Measurements from ENCODE around the gene KRTAP29-1. TPM values are rescaled to one million over a fixed set of nuclear protein-coding genes. Genes with fewer than 3 reads are reported as not detected.

Gene KRTAP29-1
- total and polyA plus RNA-seq, 11 donors: not detected

DNA sequence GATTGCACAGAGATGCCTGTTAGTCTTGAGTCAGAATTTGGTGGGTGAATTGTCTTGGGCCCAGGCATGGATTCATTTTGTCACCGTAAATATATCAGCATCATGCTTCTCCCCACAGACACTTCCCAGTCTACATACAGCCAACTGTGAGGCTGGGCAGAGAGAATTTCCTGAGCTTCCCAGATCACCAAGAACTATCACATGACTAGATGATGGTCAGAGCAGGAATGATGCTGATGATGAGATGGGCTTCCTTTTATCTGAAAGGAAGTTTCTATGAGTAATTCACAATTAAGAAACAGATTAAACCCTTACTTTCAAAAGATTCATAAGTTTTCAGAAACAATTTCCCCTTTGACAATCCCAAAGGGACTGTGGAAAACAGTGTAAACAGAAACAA, 47.8 kb downstream of the KRTAP29-1 start:
- no peaks in the 10 kb centered on the region for H3K4me1 ChIP-seq
- no peaks in the 10 kb centered on the region for H3K9me3 ChIP-seq
- H3K36me3 ChIP-seq: no peaks in the 10 kb centered on the region
- TF ChIP-seq, protein P1, sequence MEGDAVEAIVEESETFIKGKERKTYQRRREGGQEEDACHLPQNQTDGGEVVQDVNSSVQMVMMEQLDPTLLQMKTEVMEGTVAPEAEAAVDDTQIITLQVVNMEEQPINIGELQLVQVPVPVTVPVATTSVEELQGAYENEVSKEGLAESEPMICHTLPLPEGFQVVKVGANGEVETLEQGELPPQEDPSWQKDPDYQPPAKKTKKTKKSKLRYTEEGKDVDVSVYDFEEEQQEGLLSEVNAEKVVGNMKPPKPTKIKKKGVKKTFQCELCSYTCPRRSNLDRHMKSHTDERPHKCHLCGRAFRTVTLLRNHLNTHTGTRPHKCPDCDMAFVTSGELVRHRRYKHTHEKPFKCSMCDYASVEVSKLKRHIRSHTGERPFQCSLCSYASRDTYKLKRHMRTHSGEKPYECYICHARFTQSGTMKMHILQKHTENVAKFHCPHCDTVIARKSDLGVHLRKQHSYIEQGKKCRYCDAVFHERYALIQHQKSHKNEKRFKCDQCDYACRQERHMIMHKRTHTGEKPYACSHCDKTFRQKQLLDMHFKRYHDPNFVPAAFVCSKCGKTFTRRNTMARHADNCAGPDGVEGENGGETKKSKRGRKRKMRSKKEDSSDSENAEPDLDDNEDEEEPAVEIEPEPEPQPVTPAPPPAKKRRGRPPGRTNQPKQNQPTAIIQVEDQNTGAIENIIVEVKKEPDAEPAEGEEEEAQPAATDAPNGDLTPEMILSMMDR (IDR thresholded peaks at IDR 0.05): no peak
- TF ChIP-seq POLR2A (IDR thresholded peaks at IDR 0.05): no peak
- WGBS, 4 donors: 2 to 56% (median 31%) methylated on average over 1 of the region's 1 CpG
- DNase-seq: no peak
- peaks cover 0 to 68% (median 12%) of the 10 kb centered on the region in 9 donors for H3K27me3 ChIP-seq
- intact Hi-C loops (cut with DNase I): no loop called here
- no peak for ATAC-seq
- H3K4me3 ChIP-seq: no peak overlapping the region
- no peak overlapping the region for H3K27ac ChIP-seq

Other genes starting within 250 kb of the KRTAP29-1 start
Only the 30 nearest of the 37 such genes appear.
- not detected for gene KRTAP4-16, start 200.6 kb downstream of the KRTAP29-1 start, total RNA-seq
- gene KRTAP4-16, start 200.6 kb downstream of the KRTAP29-1 start, polyA plus RNA-seq: not detected
- not detected for gene KRTAP4-9, start 197.5 kb downstream of the KRTAP29-1 start, total RNA-seq
- not detected for gene KRTAP4-9, start 197.5 kb downstream of the KRTAP29-1 start, polyA plus RNA-seq
- gene KRTAP4-11, start 184.5 kb downstream of the KRTAP29-1 start, total RNA-seq: not detected
- gene KRTAP4-11, start 184.5 kb downstream of the KRTAP29-1 start, polyA plus RNA-seq: not detected
- not detected for gene KRTAP4-12, start 178.7 kb downstream of the KRTAP29-1 start, total RNA-seq
- not detected for gene KRTAP4-12, start 178.7 kb downstream of the KRTAP29-1 start, polyA plus RNA-seq
- gene KRTAP4-6, start 162.3 kb downstream of the KRTAP29-1 start, total RNA-seq: not detected
- gene KRTAP4-6, start 162.3 kb downstream of the KRTAP29-1 start, polyA plus RNA-seq: not detected
- not detected for gene KRTAP4-5, start 153.0 kb downstream of the KRTAP29-1 start, total RNA-seq
- gene KRTAP4-5, start 153.0 kb downstream of the KRTAP29-1 start, polyA plus RNA-seq: not detected
- gene KRTAP4-4, start 142.1 kb downstream of the KRTAP29-1 start, total RNA-seq: not detected
- gene KRTAP4-4, start 142.1 kb downstream of the KRTAP29-1 start, polyA plus RNA-seq: not detected
- not detected for gene KRTAP4-3, start 134.6 kb downstream of the KRTAP29-1 start, total RNA-seq
- not detected for gene KRTAP4-3, start 134.6 kb downstream of the KRTAP29-1 start, polyA plus RNA-seq
- not detected for gene KRTAP4-2, start 124.6 kb downstream of the KRTAP29-1 start, total RNA-seq
- not detected for gene KRTAP4-2, start 124.6 kb downstream of the KRTAP29-1 start, polyA plus RNA-seq
- not detected for gene KRTAP4-1, start 117.9 kb downstream of the KRTAP29-1 start, total RNA-seq
- gene KRTAP4-1, start 117.9 kb downstream of the KRTAP29-1 start, polyA plus RNA-seq: not detected
- not detected for gene KRTAP9-1, start 113.0 kb downstream of the KRTAP29-1 start, total RNA-seq
- not detected for gene KRTAP9-1, start 113.0 kb downstream of the KRTAP29-1 start, polyA plus RNA-seq
- not detected for gene KRTAP9-2, start 76.2 kb downstream of the KRTAP29-1 start, total RNA-seq
- not detected for gene KRTAP9-2, start 76.2 kb downstream of the KRTAP29-1 start, polyA plus RNA-seq
- not detected for gene KRTAP9-3, start 70.4 kb downstream of the KRTAP29-1 start, total RNA-seq
- gene KRTAP9-3, start 70.4 kb downstream of the KRTAP29-1 start, polyA plus RNA-seq: not detected
- gene KRTAP9-8, start 64.9 kb downstream of the KRTAP29-1 start, total RNA-seq: not detected
- gene KRTAP9-8, start 64.9 kb downstream of the KRTAP29-1 start, polyA plus RNA-seq: not detected
- gene KRTAP9-4, start 53.2 kb downstream of the KRTAP29-1 start, total RNA-seq: not detected
- gene KRTAP9-4, start 53.2 kb downstream of the KRTAP29-1 start, polyA plus RNA-seq: not detected
- not detected for gene KRTAP9-9, start 47.5 kb downstream of the KRTAP29-1 start, total RNA-seq
- not detected for gene KRTAP9-9, start 47.5 kb downstream of the KRTAP29-1 start, polyA plus RNA-seq
- gene KRTAP9-6, start 37.5 kb downstream of the KRTAP29-1 start, total RNA-seq: not detected
- not detected for gene KRTAP9-6, start 37.5 kb downstream of the KRTAP29-1 start, polyA plus RNA-seq
- not detected for gene KRTAP9-7, start 27.2 kb downstream of the KRTAP29-1 start, total RNA-seq
- not detected for gene KRTAP9-7, start 27.2 kb downstream of the KRTAP29-1 start, polyA plus RNA-seq
- gene KRTAP16-1, start 6.5 kb upstream of the KRTAP29-1 start, total RNA-seq: not detected
- not detected for gene KRTAP16-1, start 6.5 kb upstream of the KRTAP29-1 start, polyA plus RNA-seq
- gene KRTAP17-1, start 12.9 kb upstream of the KRTAP29-1 start, total RNA-seq: not detected
- gene KRTAP17-1, start 12.9 kb upstream of the KRTAP29-1 start, polyA plus RNA-seq: not detected
- not detected for gene KRT33A, start 48.0 kb upstream of the KRTAP29-1 start, total RNA-seq
- not detected for gene KRT33A, start 48.0 kb upstream of the KRTAP29-1 start, polyA plus RNA-seq
- not detected for gene KRT33B, start 67.0 kb upstream of the KRTAP29-1 start, total RNA-seq
- not detected for gene KRT33B, start 67.0 kb upstream of the KRTAP29-1 start, polyA plus RNA-seq
- gene KRT34, start 79.5 kb upstream of the KRTAP29-1 start, total RNA-seq: not detected
- gene KRT34, start 79.5 kb upstream of the KRTAP29-1 start, polyA plus RNA-seq: not detected
- gene KRT31, start 94.8 kb upstream of the KRTAP29-1 start, total RNA-seq: not detected
- gene KRT31, start 94.8 kb upstream of the KRTAP29-1 start, polyA plus RNA-seq: not detected
- not detected for gene KRT37, start 121.7 kb upstream of the KRTAP29-1 start, total RNA-seq
- gene KRT37, start 121.7 kb upstream of the KRTAP29-1 start, polyA plus RNA-seq: not detected
- gene KRT38, start 138.1 kb upstream of the KRTAP29-1 start, total RNA-seq: not detected
- gene KRT38, start 138.1 kb upstream of the KRTAP29-1 start, polyA plus RNA-seq: not detected
- under 1 TPM in 3 of 9 donors, not detected in 6; 0.16 to 0.27 (median 0.16) TPM for gene KRT32, start 164.5 kb upstream of the KRTAP29-1 start, total RNA-seq
- gene KRT32, start 164.5 kb upstream of the KRTAP29-1 start, polyA plus RNA-seq: under 1 TPM in 1 of 2 donors, not detected in 1; 0.26 TPM
- gene KRT35, start 178.3 kb upstream of the KRTAP29-1 start, total RNA-seq: not detected
- gene KRT35, start 178.3 kb upstream of the KRTAP29-1 start, polyA plus RNA-seq: not detected
- not detected for gene KRT36, start 187.1 kb upstream of the KRTAP29-1 start, total RNA-seq
- not detected for gene KRT36, start 187.1 kb upstream of the KRTAP29-1 start, polyA plus RNA-seq
- gene KRT13, start 202.8 kb upstream of the KRTAP29-1 start, total RNA-seq: under 1 TPM in 1 of 9 donors, not detected in 8; 0.31 TPM
- gene KRT13, start 202.8 kb upstream of the KRTAP29-1 start, polyA plus RNA-seq: 1 to 10 TPM in 1 of 2 donors, not detected in 1; 4.1 TPM